Measurements from ENCODE around the gene NEK8. TPM values are rescaled to one million over a fixed set of nuclear protein-coding genes. Genes with fewer than 3 reads are reported as not detected.

Gene NEK8
- total and polyA plus RNA-seq, 9 of the 15 experiments (the other 6 are each of a cell fraction or from before 2014, with no cell fraction given): 0.98 to 16.6 (median 4.6) TPM

DNA sequence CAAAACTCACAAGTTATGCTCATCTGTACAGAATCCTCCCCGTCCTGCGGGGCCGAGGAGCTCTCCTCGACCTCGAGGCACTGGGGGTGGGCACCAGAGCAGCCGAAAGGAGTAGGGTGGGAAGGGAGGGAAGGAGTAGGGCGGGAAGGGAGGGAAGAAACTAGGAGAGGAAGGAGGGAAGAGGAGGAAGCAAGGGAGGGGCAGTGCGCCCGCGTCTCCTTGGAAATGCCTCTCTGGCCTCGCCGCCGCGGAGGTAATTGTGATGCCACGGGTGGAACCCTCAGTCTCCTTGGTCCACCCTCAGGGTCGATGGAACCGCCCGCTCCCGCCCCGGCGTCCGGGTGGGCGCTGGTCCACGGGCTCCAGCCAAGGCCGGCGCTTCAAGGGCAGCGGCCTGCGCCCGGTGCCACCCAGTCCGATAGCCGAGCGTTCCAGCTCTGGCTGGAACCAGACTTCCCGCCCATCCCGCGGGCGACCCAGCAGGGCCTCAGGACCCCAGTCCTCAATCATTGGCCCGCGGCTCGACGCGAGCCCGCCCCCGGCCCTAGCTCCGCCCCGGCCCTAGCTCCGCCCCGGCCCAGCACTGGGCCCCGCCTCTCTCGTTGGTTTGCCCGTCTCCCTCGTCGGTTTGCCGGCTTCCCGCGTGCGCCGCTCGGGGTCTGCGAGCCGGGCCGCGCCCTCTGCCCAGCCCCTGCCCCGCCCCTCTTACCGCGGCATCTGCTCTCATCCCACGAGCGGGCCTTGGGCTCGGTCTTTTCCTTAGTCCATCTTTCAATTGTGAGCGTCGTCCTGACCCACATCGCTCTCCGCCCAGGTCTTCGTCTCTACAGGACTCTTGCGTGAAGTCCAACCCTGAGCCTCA is 17.5 kb upstream of the NEK8 start (continued):
- TF ChIP-seq, protein P1, sequence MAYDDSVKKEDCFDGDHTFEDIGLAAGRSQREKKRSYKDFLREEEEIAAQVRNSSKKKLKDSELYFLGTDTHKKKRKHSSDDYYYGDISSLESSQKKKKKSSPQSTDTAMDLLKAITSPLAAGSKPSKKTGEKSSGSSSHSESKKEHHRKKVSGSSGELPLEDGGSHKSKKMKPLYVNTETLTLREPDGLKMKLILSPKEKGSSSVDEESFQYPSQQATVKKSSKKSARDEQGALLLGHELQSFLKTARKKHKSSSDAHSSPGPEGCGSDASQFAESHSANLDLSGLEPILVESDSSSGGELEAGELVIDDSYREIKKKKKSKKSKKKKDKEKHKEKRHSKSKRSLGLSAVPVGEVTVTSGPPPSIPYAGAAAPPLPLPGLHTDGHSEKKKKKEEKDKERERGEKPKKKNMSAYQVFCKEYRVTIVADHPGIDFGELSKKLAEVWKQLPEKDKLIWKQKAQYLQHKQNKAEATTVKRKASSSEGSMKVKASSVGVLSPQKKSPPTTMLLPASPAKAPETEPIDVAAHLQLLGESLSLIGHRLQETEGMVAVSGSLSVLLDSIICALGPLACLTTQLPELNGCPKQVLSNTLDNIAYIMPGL (CRISPR knock-in tag; IDR thresholded peaks at IDR 0.05): peak; percentile 93
- TF ChIP-seq POLR2AphosphoS5 (IDR thresholded peaks at IDR 0.05; ENCODE audit: control insufficient read depth, insufficient read depth, low read depth, low read length) (peak; percentile 78), MAFK (IDR thresholded peaks at IDR 0.05; ENCODE audit: low read length) (no peak), RBFOX2 (IDR thresholded peaks at IDR 0.05; ENCODE audit: low read depth, low read length) (peak; percentile 97), ZNF124 (CRISPR knock-in tag; IDR thresholded peaks at IDR 0.05) (no peak), ZNF24 (IDR thresholded peaks at IDR 0.05) (no peak), ZNF197 (CRISPR knock-in tag; IDR thresholded peaks at IDR 0.05; ENCODE audit: low read depth) (no peak), USF2 (CRISPR knock-in tag; IDR thresholded peaks at IDR 0.05) (no peak; the same call in 1 of the 2 replicates), MAFF (IDR thresholded peaks at IDR 0.05; ENCODE audit: low read length) (no peak), BMI1 (IDR thresholded peaks at IDR 0.05; ENCODE audit: low read length) (no peak), FUS (optimal IDR thresholded peaks at IDR 0.05; ENCODE audit: low read depth, low read length) (peak; percentile 25), SIRT6 (IDR thresholded peaks at IDR 0.05; ENCODE audit: low read depth, low read length) (no peak), E2F3 (CRISPR knock-in tag; IDR thresholded peaks at IDR 0.05) (peak; percentile 67), BRD4 (IDR thresholded peaks at IDR 0.05) (0 out of 2 replicates have a peak, but pooled peaks have one; percentile 46), RUNX1 (IDR thresholded peaks at IDR 0.05; ENCODE audit: low read depth) (no peak)
- TF ChIP-seq, protein P2, sequence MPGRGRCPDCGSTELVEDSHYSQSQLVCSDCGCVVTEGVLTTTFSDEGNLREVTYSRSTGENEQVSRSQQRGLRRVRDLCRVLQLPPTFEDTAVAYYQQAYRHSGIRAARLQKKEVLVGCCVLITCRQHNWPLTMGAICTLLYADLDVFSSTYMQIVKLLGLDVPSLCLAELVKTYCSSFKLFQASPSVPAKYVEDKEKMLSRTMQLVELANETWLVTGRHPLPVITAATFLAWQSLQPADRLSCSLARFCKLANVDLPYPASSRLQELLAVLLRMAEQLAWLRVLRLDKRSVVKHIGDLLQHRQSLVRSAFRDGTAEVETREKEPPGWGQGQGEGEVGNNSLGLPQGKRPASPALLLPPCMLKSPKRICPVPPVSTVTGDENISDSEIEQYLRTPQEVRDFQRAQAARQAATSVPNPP (IDR thresholded peaks at IDR 0.05; ENCODE audit: borderline replicate concordance, insufficient read depth, insufficient read length): no peak
- TF ChIP-seq, protein P3, sequence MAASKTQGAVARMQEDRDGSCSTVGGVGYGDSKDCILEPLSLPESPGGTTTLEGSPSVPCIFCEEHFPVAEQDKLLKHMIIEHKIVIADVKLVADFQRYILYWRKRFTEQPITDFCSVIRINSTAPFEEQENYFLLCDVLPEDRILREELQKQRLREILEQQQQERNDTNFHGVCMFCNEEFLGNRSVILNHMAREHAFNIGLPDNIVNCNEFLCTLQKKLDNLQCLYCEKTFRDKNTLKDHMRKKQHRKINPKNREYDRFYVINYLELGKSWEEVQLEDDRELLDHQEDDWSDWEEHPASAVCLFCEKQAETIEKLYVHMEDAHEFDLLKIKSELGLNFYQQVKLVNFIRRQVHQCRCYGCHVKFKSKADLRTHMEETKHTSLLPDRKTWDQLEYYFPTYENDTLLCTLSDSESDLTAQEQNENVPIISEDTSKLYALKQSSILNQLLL (CRISPR knock-in tag; IDR thresholded peaks at IDR 0.05; ENCODE audit: borderline replicate concordance): no peak
- TF ChIP-seq, protein P4, sequence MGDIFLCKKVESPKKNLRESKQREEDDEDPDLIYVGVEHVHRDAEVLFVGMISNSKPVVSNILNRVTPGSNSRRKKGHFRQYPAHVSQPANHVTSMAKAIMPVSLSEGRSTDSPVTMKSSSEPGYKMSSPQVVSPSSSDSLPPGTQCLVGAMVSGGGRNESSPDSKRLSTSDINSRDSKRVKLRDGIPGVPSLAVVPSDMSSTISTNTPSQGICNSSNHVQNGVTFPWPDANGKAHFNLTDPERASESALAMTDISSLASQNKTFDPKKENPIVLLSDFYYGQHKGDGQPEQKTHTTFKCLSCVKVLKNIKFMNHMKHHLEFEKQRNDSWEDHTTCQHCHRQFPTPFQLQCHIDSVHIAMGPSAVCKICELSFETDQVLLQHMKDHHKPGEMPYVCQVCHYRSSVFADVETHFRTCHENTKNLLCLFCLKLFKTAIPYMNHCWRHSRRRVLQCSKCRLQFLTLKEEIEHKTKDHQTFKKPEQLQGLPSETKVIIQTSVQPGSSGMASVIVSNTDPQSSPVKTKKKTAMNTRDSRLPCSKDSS (IDR thresholded peaks at IDR 0.05; ENCODE audit: low read depth, partially characterized antibody): no peak
- TF ChIP-seq, protein P5, sequence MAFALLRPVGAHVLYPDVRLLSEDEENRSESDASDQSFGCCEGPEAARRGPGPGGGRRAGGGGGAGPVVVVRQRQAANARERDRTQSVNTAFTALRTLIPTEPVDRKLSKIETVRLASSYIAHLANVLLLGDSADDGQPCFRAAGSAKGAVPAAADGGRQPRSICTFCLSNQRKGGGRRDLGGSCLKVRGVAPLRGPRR (CRISPR knock-in tag; IDR thresholded peaks at IDR 0.05): no peak

Measured in K562 (cell line).